Mucosa of descending colon (tissue), 3 donors: Measurements from ENCODE around the gene PIGC. TPM values are rescaled to one million over a fixed set of nuclear protein-coding genes. Genes with fewer than 3 reads are reported as not detected.

ENCODE experiments used
- ATAC-seq: fragments of 200-7000 bp; cut with Tn5 transposase; one replicate; pipeline ENCODE4 v1.9.1; 2020; ENCODE audit warnings: mild to moderate bottlenecking, moderate library complexity
- DNase-seq, 3 donors: peaks; one replicate each; pipeline ENCODE4 v3.0.0-alpha.2; 2020
- H3K36me3 ChIP-seq: fragments of 200-600 bp; one replicate; pipeline ENCODE4 v1.8.0; 2021; ENCODE audit warnings: low read depth, mild to moderate bottlenecking
- H3K4me1 ChIP-seq: fragments of 200-600 bp; one replicate; pipeline ENCODE4 v1.8.0; 2021; ENCODE audit warnings: low read depth, mild to moderate bottlenecking
- H3K4me3 ChIP-seq: fragments of 200-600 bp; one replicate; pipeline ENCODE4 v1.8.0; 2021; ENCODE audit warnings: mild to moderate bottlenecking
- H3K9me3 ChIP-seq: fragments of 200-600 bp; one replicate; pipeline ENCODE4 v1.8.0; 2021; ENCODE audit warnings: mild to moderate bottlenecking
- CTCF ChIP-seq: fragments of 200-600 bp; IDR thresholded peaks from one replicate; pipeline ENCODE4 v1.8.0; 2022; ENCODE audit warnings: antibody characterized with exemption, mild to moderate bottlenecking
- intact Hi-C, 2 donors: fragments of 100-400 bp; cut with DNase I in 1 of 2; cut with micrococcal nuclease in 1 of 2; formaldehyde crosslinking; loops; one replicate each; pipeline versions ENCODE4 v1.11.0 to v1.11.1; 2022; cut with DNase I, micrococcal nuclease
- total RNA-seq, 3 donors: library from RNA; stranded (reverse); fragmentation: NEBNext Ultra II Directional in 2 of 3; extraction: Animal tissue kit (Norgen Biotek cat#: 25700) in 2 of 3; gene quantifications; one replicate each; pipeline versions ENCODE4 v1.2.1 to v1.2.4, GENCODE V29; 2021 to 2023
- donor health status: DM: no; HTN: no; CAD: no; lungs with moderate emphysema.
- donor health status: DM: no; HTN: no; CAD: no.
- donor health status: DM: no; HTN: yes; CAD: no.

PIGC gene
- total RNA-seq, 3 donors from 2014 or later, result 25.6 to 27.7 (median 26.3) TPM

GRCh38 chr1:172486805-172487454 lies 43.1 kb upstream of the PIGC start:
- Histone ChIP-seq H3K4me3 (no peak overlapping the region), H3K4me1 (no peaks in the 10 kb centered on the region), H3K9me3 (no peaks in the 10 kb centered on the region), H3K36me3 (no peaks in the 10 kb centered on the region)
- no peak for TF ChIP-seq CTCF
- intact Hi-C loops, result no loop called here
- no peak for ATAC-seq
- DNase-seq, result no peak

- Histone ChIP-seq H3K4me1 (no peaks in the 10 kb centered on the region), H3K36me3 (no peaks in the 10 kb centered on the region), H3K4me3 (no peak overlapping the region), H3K9me3 (no peaks in the 10 kb centered on the region)
- TF ChIP-seq CTCF, result no peak
- no peak for DNase-seq
- intact Hi-C loops, result no loop called here
- no peak for ATAC-seq
Measured at GRCh38 chr1:172485626-172486025, 41.8 kb upstream of the PIGC start.

GRCh38 chr1:172484252-172484651 lies 40.4 kb upstream of the PIGC start:
- ATAC-seq (no peak), DNase-seq (no peak)
- Histone ChIP-seq H3K4me1 (no peaks in the 10 kb centered on the region), H3K9me3 (no peaks in the 10 kb centered on the region), H3K4me3 (no peak overlapping the region), H3K36me3 (no peaks in the 10 kb centered on the region)
- intact Hi-C loops, result no loop called here
- no peak for TF ChIP-seq CTCF

GRCh38 chr1:172483448-172483847 lies 39.6 kb upstream of the PIGC start:
- Histone ChIP-seq H3K9me3 (no peaks in the 10 kb centered on the region), H3K4me1 (no peaks in the 10 kb centered on the region), H3K4me3 (no peak overlapping the region), H3K36me3 (no peaks in the 10 kb centered on the region)
- DNase-seq, result no peak
- intact Hi-C loops, result no loop called here
- no peak for TF ChIP-seq CTCF
- no peak for ATAC-seq

GRCh38 chr1:172482044-172482443 lies 38.2 kb upstream of the PIGC start:
- no peak for ATAC-seq
- intact Hi-C loops, result no loop called here
- Histone ChIP-seq H3K36me3 (no peaks in the 10 kb centered on the region), H3K4me3 (no peak overlapping the region), H3K4me1 (no peaks in the 10 kb centered on the region), H3K9me3 (no peaks in the 10 kb centered on the region)
- no peak for DNase-seq
- TF ChIP-seq CTCF, result no peak

GRCh38 chr1:172480431-172480830 lies 36.6 kb upstream of the PIGC start:
- no peak for DNase-seq
- H3K4me3 ChIP-seq, result no peak overlapping the region
- intact Hi-C loops, result no loop called here
- H3K4me1 ChIP-seq, result no peaks in the 10 kb centered on the region
- H3K36me3 ChIP-seq, result no peaks in the 10 kb centered on the region
- no peaks in the 10 kb centered on the region for H3K9me3 ChIP-seq
- TF ChIP-seq CTCF, result no peak
- ATAC-seq, result no peak
